Stimulated activated CD4-positive, alpha-beta T cell treated with anti-CD3 and anti-CD28 coated beads, Interleukin-2, amount 100 ng/mL, for 4 hours (primary cell): ENCODE data around the gene MYF5.

Source experiments
- DNase-seq: peaks from one replicate; pipeline ENCODE4 v3.0.0-alpha.2; 2020; ENCODE audit warnings: low read depth

MYF5 gene

GRCh38 chr12:80766210-80766609 is 49.5 kb downstream of the MYF5 start:
- no peak for DNase-seq

DNA sequence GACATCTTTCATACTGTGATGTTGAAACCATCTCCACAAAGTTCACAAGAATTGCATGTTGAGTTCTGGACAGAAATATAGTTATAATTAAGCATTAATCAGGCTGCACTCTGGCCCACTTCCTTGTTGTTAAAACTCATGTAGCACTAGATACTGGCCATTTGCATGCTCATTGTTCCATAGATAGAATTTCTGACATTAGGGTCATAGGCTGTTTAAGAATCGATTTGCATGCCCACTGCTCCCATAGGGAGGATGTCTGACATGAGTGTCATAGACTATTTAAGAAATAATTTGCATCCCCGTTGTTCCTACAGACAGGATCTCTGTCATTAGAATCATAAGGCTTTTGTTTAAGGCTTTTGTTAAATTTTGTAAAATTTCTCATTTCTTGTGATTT is 50.2 kb downstream of the MYF5 start:
- DNase-seq: no peak
